Activated naive CD4-positive, alpha-beta T cell treated with anti-CD3 and anti-CD28 coated beads, Interleukin-2, amount 50 U/mL, for 72 hours (primary cell): ENCODE data around the gene S100A9. TPM values are rescaled to one million over a fixed set of nuclear protein-coding genes. Genes with fewer than 3 reads are reported as not detected.
"Not testable (repeated sequence)": the region's sequence is repeated elsewhere in the genome, so short reads cannot be mapped to it uniquely, and the experiment has no call there.

Source experiments
- ATAC-seq, 2 donors: fragments of 150-1000 bp; cut with Tn5 transposase; 2 replicates each; pipeline ENCODE4 v1.10.0; 2021; ENCODE audit warnings: mild to moderate bottlenecking in 2 of 2, moderate library complexity in 2 of 2
- DNase-seq, 2 donors: peaks; one replicate each; pipeline ENCODE4 v3.0.0; 2021 to 2022; ENCODE audit warnings: low spot score in 2 of 2
- H3K27ac Mint-ChIP-seq, 2 donors: one replicate each; pipeline ENCODE4 v1.8.0; 2022; ENCODE audit warnings: mild to moderate bottlenecking in 2 of 2, mixed read lengths in 2 of 2
- H3K36me3 Mint-ChIP-seq, 2 donors: one replicate each; pipeline ENCODE4 v1.8.0; 2022; ENCODE audit warnings: mixed read lengths in 2 of 2
- H3K9me3 Mint-ChIP-seq, 2 donors: one replicate each; pipeline ENCODE4 v1.8.0; 2022; ENCODE audit warnings: mixed read lengths in 2 of 2
- total RNA-seq, 2 donors: library from RNA; stranded (reverse); gene quantifications; one replicate each; pipeline ENCODE4 v1.2.3, GENCODE V29; 2022

S100A9 gene
- total RNA-seq, 2 donors from 2014 or later = 0.73 to 1.4 TPM

DNA sequence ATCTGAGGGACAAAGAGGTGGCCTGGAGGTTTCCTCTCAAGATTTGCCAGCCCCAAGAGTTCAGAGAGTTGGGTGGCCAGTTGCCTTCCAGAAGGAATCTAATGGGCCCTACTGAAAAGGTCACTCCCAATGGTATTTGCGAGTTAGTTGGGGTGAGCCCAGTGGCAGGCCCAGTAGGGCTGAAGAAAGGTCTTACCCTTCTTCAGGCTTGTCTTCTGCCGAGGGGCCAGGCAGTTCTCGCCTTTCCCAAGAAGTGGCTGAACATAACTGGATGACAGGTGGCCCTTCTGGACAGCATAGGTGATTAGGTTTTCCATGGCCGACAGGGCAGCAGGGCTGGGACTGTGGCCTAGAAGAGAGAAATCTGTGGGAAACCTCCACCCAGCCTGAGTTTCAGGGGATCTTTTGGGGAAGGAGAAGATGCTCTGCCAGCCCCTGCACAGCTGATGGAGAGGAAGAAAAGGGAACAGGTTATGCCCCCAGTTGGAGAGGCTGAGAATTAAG, 16.2 kb upstream of the S100A9 start:
- H3K27ac Mint-ChIP-seq = no peak overlapping the region
- no peak for ATAC-seq
- no peak for DNase-seq
- H3K36me3 Mint-ChIP-seq = no peaks in the 10 kb centered on the region
- H3K9me3 Mint-ChIP-seq = peaks cover 0 to 8% of the 10 kb centered on the region in 2 donors

- no peak for ATAC-seq
- H3K9me3 Mint-ChIP-seq = peaks cover 0 to 8% of the 10 kb centered on the region in 2 donors
- peak overlapping the region in 1 of 2 donors; percentile 17 for H3K27ac Mint-ChIP-seq
- no peaks in the 10 kb centered on the region for H3K36me3 Mint-ChIP-seq
- DNase-seq = no peak
These were observed 15.5 kb upstream of the S100A9 start for GRCh38 chr1:153342178-153342577.

DNA sequence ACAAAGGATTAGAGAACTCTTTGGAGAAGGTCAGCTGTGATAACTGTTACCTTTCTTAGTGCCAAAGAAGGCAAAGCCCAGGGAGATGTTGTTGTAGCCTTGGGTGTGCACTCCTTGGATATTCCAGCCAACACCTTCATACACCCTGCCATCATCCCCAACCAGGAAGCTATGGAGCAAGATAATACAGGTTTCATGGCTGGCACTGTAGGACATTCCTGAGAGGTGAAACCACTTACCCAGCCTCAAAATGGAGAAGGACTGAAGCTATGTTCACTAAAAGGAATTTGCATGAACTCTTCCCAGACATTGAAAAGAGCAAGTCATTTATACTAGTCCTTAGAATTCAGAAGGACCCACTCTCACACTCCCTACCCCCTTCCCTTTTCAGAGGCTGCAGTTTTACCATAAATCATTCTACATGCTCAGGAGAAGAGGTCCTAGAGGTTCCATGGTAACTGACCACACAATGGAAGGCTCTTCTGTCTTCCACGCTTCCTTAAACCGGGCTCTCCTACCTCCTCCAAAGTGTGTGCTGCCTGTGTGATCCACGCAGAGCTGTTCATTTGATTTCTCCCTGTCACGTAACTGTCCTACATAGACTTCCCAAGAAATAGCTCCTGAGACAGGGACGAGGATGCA, 14.5 kb upstream of the S100A9 start:
- Mint-ChIP-seq H3K36me3 (no peaks in the 10 kb centered on the region), H3K27ac (peak overlapping the region; percentile 24 to 50), H3K9me3 (peaks cover 0 to 7% of the 10 kb centered on the region in 2 donors)
- ATAC-seq = no peak
- no peak for DNase-seq

DNA sequence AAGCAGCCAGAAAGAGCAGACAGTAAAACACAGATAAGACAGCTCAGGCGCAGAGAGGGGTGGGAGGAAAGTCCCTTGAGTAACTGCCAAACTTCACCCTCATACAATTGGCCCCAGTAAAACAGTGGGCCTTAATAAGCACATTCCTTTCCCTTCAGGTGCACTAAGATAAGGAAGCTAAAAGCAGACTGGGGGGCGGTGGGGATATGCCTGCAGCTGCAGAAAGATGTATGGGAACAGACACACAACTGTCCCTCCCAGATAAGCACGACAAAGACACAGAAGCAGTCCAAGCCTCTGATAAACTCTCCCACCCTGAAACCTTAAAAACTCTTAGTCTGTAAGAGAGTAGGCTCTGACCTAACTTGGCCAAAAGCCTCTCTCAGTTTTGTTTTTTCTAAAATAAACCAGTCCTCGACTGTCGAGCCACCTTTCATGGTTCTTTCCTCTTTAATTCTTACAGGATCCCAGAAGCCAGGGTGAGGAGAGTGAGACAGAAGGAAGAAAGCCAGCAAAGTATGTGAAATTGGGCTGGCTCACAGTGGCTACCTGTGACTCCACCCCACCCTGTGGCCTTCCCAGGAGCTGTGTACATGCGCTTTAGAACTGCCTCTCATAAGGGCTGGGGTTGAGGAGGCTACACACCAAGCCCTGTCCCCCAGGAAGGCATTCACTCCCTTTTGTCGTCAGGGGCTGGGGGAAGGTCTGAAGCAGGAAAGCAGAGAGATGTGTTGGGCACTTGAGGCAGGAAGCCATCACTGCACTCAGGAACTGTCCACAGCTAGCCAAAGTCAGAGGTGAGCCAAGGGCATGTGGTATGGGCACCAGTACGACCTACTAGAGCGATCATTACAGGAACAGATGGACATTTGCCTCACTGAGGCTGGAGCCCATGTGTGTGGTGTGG, 13.6 kb upstream of the S100A9 start:
- Mint-ChIP-seq H3K9me3 (no peaks in the 10 kb centered on the region), H3K36me3 (no peaks in the 10 kb centered on the region), H3K27ac (peak overlapping the region; percentile 50 to 86)
- ATAC-seq (no peak), DNase-seq (no peak)

DNA sequence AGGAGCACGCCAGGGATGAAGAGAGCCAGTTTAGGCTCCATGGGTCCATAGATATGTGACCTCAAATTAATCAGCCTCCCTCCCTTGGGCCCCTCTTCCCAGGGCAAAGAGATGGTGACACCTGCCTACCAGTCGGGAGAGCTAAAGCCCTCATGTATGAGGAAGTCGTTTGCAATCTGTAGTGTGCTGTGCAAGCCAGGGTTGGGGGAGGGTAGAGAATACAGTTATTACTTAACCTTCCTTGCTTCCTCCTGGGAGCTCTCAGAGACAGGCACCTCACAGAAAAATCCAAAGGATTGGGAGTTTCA, 13.0 kb upstream of the S100A9 start:
- DNase-seq = no peak
- Mint-ChIP-seq H3K27ac (no peak overlapping the region), H3K9me3 (no peaks in the 10 kb centered on the region), H3K36me3 (no peaks in the 10 kb centered on the region)
- no peak for ATAC-seq

DNA sequence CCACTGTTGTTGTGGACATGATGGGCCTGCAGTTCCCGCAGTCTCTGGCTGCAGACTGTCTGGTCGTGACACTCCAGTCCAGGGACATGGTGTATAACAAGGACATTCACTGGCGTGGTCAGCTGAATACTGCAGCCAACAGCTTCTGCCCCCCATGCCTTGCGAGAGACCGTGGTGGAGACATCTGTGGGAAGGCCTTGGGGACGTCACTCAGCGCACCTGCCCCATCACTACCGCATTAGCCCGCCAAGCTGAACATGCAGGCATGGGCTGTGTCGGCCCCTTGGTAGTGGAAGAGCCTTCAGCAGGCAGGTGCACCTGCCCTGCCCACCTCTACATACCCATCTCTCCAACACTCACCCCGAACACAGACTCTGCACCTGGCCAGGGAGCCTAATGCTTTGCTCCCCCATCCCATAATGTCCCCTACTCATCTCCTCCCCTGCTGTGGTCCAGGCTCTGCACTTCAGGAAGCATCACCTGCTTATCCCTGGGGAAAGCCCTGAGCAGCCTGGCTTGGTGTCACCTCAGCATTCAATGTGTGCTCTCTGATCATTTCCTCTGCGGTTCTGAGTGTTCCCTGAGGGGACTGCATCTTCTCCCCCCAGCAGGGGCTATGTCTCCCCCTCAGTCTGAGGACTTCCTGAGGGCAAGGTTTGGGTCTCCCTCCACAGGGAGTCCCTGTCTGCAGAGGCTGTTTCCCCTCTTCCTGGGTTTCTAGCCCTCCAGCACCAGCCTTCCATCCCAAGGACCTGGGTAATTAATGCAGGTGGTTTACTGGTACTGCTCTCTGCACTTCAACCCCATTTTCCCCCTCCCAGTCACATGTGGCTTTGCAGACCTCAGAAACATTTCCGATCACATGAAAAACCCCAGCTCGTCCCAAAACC, 12.2 kb upstream of the S100A9 start:
- no peaks in the 10 kb centered on the region for H3K9me3 Mint-ChIP-seq
- no peaks in the 10 kb centered on the region for H3K36me3 Mint-ChIP-seq
- no peak for DNase-seq
- ATAC-seq = peak; percentile 51 to 71
- peak overlapping the region; percentile 44 to 45 for H3K27ac Mint-ChIP-seq

GRCh38 chr1:153346077-153346723, 11.5 kb upstream of the S100A9 start:
- DNase-seq (no peak), ATAC-seq (peak; percentile 26 to 31)
- Mint-ChIP-seq H3K36me3 (no peaks in the 10 kb centered on the region), H3K9me3 (no peaks in the 10 kb centered on the region), H3K27ac (peak overlapping the region; percentile 44 to 45)

DNA sequence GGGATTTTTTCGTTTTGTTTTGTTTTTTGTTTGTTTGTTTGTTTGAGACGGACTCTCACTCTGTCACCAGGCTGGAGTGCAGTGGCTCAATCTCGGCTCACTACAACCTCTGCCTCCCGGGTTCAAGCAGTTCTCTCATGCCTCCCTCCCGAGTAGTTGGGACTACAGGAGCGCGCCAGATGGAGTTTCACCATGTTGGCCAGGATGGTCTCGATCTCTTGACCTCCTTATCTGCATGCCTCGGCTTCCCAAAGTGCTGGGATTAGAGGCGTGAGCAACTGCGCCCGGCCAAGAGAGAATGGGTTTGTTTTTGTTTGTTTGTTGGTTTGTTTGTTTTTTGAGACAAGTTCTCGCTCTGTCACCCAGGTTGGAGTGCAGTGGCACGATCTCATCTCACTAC, 10.6 kb upstream of the S100A9 start:
- ATAC-seq, H3K36me3 Mint-ChIP-seq, H3K27ac Mint-ChIP-seq, H3K9me3 Mint-ChIP-seq, DNase-seq: not testable (repeated sequence)

DNA sequence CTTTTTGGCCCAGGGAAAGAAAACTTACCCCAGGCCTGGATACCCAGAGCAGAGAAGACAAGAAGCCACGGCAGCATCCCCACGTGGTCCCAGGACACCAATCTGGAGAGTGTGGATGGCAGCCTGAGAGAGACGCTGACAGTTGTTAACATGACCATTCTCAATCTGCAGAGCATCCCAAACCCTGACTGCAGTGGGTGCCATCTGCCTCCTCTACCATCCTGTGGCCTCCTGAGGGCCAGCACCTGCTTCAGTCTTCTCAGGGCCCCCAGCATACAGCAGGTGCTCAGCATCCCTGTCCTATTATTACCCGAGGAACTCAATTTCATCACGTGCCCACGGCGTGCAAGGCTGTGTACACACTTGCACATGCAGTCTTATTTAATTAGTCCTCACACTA, 9.8 kb upstream of the S100A9 start:
- Mint-ChIP-seq H3K36me3 (no peaks in the 10 kb centered on the region), H3K27ac (no peak overlapping the region), H3K9me3 (no peaks in the 10 kb centered on the region)
- ATAC-seq (no peak), DNase-seq (no peak)

DNA sequence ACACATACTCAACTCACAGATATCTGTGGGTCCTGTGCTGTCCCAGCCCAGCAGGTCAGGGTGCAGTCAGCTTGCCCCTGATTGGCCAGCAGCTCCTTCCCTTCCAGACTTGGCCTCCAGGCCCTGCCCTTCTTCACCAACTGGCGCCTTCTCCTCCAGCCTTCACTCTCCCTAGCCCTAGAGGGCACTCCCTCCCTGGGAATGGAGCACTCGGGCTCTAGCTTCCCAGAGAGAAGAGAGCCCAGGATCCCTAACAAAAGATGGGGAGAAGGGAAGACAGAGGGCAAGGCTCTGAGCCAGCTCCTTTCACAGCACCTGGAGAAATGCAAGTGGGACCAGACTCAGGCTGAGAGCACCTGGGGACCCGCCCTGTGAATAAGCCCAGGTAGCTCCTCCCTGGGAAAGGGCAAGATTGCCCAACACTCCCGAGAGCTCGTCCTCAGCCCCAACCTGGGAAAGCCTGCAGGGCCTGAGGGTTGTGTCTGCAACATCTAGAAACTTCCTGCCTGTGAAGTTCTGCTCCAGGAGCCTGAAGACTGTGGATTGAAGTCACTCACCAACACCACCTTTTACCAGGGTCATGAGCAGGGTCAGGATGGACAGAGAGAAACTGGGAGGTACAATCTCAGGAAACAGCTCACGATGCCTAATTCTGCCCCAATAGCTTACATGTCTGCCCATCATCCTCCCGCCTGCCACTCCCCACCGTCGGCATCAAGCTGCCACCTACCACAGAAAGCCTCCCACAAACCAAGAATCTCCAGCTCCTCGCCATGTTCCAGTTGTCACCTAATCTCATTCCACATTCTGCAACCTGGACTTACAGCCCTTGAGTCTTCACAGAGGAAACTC, 8.9 kb upstream of the S100A9 start, which contains the start of gene PGLYRP4:
Gene PGLYRP4 (minus strand): TSS at position 331 of the 852 bp plus-strand sequence. CDS start 909 bp downstream, outside the sequence.
- Mint-ChIP-seq H3K36me3 (no peaks in the 10 kb centered on the region), H3K9me3 (no peaks in the 10 kb centered on the region), H3K27ac (no peak within 1 kb of the TSS)
- no peak for ATAC-seq
- no peak for DNase-seq

DNA sequence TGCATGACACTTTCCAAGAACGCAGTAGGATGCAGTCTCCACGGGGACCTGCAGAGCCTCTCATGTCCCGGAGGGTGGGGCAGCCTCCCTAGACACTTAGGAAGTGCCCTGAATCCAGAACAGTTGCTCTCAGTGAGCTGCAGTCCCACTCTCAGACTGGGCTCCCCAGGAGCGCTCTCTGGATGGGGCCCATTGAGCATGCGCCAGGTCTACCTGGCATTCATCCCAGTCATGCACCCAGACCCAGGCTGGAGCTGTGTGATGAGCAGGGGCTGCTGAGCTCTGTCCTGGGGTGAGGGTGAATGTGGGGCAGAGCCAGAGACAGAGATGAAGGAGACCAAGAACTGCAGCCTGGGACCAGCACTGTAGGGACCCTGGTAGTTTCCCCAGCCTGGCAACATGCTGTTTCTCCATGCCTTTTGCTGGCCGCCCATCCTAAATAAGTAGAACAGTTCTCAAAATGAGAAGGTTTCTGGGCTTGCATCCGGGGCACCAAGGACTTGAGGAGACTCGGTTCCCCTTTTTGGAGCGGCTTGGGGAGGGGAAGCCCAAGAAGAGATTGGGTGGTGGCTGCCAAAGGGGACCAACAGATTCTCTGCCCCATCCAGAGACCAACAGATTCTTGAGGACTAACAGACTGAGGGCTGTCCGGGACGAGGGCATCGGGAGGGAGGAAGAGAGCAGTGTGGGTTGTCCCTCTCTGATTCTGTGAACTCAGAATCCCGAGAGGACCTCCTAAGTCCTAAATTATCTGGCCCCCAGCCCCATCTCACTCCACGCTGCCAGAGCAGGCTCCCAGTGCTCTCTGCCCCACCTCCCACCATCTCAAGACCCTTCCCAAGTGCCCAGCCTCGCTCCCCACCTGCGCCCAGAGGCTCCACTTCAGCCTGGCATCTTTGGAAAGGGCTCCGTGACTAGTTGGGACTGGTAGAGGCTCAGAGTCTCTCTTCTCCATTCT, 8.0 kb upstream of the S100A9 start:
- DNase-seq = no peak
- no peak overlapping the region for H3K27ac Mint-ChIP-seq
- no peaks in the 10 kb centered on the region for H3K36me3 Mint-ChIP-seq
- no peak for ATAC-seq
- H3K9me3 Mint-ChIP-seq = no peaks in the 10 kb centered on the region

DNA sequence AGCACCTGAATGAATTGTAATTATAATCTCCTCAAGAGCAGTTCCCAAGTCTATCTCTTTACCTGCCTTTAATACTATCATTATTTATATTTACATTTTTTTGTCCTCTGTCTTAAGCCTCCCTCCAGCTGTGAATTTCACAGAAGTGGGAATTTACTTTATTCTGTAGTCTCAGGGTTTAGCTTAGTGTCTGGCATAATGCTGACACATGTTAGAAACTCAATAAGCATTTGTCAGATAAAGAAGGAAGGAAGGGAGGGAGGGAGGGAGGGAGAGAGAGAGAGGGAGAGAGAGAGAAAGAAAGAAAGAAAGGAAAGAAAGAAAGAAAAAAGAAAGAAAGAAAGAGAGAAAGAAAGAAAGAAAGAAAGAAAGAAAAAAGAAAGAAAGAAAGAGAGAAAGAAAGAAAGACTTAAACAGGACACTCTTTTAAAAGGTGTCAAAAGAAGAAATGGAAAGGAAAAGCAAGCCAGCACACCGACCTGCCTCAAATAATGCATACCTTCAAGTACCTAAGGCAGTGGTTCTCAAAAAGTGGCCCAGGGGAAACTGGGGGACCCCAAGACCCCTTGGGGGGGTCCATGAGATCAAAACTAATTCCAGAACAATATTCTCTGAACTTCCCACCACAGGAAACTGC, 7.2 kb upstream of the S100A9 start:
- DNase-seq (no peak), ATAC-seq (no peak)
- H3K36me3 Mint-ChIP-seq = no peaks in the 10 kb centered on the region
- no peaks in the 10 kb centered on the region for H3K9me3 Mint-ChIP-seq
- H3K27ac Mint-ChIP-seq = no peak overlapping the region

DNA sequence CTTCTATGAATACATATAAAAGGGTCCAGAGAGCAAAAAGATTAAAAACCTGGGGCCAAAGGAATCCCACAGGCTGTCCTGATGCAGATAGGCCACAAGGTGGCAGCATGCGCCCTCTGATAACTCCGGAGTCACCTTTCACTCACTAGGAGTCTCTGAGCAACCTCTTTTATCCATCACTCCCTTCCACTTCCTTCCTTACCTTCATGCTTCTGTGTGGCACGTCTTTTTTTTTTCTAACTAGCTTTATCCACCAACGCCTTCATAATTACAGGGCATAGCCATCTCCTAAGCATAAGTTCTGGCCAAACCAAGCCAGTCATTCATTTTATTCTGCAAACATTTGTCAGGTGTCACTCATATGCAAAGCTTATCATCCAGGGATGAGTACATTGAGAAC, 5.1 kb upstream of the S100A9 start:
- ATAC-seq (peak; percentile 58 to 65), DNase-seq (peak in 1 of 2 donors; percentile 57)
- Mint-ChIP-seq H3K27ac (no peak overlapping the region), H3K36me3 (no peaks in the 10 kb centered on the region), H3K9me3 (no peaks in the 10 kb centered on the region)

- H3K36me3 Mint-ChIP-seq = no peaks in the 10 kb centered on the region
- ATAC-seq = no peak
- H3K27ac Mint-ChIP-seq = no peak overlapping the region
- DNase-seq = no peak
- H3K9me3 Mint-ChIP-seq = no peaks in the 10 kb centered on the region
These were observed 4.3 kb upstream of the S100A9 start for GRCh38 chr1:153353226-153353947.
